HG03103 (cell line): ENCODE data around the gene PITPNM2.
A peak's percentile ranks its signal among the peaks of the same experiment; 100 is the strongest.
"Not testable (repeated sequence)": the region's sequence is repeated elsewhere in the genome, so short reads cannot be mapped to it uniquely, and the experiment has no call there.

Experiments
- ATAC-seq: cut with Tn5 transposase; IDR thresholded peaks from one replicate; pipeline ENCODE4 v1.9.1; 2021; ENCODE audit warnings: low read depth; ENCODE audit not compliant: unreplicated experiment

The PITPNM2 gene

DNA sequence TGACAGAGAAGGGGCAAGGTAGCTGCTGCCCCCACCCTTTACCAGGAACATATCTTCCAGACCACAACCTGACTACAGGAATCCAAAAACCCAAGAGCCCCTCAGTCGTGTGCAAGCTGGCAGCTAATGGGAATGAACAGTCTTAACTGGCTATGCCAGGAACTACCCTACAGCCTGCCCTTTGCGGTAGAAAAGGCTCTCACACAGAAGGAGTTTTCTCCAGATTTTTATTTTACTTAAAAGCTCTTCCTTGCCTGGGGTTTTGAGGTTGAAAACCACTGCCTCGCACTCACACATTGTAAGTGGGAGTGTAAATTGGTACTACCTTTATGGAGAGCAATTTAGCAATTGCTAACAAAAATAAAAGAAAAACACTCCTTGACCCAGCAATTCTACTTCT lies 28.3 kb downstream of the PITPNM2 start:
- ATAC-seq, result no peak

DNA sequence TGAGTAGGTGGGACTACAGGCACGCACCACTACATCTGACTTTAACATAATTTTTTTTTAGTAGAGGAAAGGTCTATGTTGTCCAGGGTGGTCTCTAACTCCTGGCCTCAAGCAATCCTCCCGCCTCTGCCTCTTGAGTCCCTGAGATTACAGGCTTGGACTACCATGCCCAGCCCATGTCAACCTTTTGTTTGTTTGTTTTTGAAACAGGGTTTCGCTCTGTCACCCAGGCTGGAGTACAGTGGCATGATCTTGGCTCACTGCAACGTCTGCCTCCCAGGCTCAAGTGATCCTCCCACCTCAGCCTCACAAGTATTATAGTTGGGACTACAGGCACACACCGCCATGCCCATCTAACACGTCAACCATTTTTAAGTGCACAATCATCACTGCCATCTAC lies 29.2 kb downstream of the PITPNM2 start:
- ATAC-seq, result no peak

DNA sequence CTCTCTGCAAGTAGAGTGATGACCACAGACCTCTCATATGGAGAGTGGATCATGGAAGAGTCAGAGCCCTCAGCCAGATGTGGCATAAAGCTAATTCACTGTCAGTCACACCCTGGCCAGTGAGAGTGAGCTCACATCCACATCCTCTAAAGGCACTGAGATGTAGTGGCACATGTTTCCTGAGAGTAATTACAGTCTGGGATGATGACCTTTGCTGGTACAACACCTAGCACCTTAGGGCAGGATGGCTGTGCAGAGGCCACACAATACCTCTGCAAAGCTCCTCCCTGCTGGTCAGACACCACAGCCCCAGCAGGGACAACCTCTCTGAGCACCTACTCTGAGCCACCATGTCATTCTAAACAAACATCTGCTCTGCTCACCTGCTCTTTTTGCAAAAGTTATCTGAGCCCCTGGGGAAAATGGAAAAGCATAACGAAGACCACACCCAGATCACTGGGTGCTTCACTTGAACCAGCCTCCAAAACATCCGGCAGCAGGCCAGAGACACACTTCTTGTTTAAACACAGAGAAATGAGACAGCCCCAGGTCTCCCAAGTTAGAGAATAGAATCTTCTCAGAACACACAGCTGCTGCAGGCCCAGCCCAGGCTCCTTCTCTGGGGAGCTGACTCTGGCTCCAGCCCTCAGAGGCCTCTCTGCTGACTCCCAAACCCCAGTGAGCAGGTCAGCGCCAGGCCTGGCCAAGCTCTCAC lies 30.3 kb downstream of the PITPNM2 start:
- ATAC-seq, result peak; percentile 14

DNA sequence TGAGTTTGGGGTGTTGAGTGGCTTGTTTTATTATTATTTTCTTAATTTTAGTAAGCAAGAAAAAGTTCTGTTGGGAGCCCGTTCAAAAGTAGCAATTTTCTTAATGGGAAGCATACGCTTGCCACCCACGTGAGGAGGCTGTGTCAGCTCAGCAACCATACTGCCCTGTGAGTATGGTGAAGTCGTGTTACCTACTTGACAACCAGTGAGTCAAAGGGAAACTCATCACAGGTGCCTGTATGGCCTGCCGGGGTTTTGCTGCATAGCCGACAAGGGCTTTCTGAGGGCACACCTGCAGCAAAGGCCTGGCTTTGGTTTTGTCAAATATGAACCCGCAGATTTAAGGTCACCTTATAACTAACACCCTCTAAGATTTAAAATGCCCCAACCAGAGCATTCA lies 31.1 kb downstream of the PITPNM2 start:
- ATAC-seq, result peak; percentile 83

DNA sequence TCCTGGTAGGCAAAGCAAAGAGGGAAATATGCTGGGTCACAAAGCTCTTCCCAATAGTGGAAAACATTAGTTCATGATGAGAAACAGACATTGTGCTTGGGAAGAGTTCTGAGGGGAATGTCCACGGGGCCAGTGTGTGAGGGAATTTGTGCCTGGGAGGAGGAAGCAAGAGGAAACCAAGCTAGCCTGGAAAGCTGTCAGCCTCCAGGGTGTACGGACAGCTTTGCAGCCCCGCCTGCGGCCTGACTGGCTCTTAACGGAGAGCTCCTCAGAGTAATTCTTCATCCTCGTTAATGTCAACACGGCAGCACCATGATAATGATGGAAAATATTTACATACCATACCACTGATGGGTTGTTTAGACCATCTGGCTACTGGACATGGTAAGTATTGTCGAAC lies 32.4 kb downstream of the PITPNM2 start:
- no peak for ATAC-seq

DNA sequence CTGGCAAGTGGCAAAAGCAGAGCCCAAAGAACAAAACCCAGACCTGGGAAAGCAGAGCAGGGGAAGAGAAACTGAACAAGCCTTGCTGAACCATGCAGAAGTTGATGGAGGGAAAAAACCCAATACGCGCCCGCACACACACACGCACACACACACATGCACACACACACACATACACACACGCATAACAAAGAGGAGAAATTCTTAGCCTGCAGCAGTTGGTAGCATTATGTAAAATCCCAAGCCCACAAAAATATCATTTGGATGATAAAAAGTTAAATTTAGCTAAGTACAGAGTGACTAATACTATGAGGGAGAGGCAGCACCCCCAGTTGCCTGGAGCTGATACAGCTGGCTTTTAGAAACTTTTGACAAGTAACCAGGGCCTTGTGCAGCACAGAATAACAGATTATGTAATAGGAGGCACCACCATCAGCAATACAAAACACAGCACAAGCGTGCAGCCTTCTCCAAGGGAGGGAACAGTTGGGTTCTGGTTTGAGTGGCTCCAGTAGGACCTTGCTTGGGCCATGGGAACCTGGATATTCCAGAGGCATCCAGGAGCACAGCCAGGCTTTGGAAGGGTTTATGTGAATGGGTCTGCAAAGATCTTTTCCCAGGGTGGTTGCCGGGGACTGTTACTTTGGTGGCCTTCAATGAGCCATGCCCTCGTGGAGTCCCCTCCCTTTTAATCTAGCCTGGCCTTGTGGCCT lies 35.3 kb downstream of the PITPNM2 start:
- ATAC-seq, result no peak

DNA sequence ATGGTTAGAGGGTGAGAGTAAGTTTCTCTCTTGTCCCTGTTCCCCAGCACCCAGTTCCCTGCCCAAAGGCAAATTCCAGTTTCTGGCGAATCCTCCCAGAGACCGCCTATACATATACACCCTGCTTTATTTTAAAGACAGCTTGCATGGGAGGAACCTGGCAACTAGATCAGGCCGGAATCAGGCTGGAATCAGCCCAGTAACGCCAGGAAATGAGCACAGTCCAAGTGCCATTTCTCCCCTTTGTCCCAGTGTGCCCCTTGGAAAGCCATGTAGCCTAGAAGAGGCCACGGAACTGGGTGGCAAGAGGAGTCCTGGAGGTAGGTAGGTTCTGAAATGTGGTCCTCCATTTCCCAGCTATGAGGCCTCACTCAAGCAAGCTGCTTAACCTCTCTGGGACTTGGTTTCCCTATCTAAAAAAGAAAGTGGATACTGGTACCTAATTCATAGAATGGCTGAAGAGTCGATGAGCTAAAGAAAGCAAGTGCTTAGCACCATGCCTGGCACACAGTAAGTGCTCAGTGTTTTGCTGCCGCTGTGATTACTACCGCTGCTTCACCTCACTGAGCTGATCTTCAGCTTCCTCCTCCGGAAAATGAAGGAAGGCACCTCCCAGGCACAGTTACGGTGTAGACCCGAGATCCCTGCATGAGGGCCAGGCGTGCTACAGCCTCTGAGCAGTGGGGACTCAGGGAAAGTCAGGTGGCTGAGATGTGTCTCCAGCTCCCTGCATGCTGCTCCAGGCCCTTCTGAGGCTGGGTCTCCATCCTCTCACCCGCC lies 36.4 kb downstream of the PITPNM2 start:
- ATAC-seq, result no peak

DNA sequence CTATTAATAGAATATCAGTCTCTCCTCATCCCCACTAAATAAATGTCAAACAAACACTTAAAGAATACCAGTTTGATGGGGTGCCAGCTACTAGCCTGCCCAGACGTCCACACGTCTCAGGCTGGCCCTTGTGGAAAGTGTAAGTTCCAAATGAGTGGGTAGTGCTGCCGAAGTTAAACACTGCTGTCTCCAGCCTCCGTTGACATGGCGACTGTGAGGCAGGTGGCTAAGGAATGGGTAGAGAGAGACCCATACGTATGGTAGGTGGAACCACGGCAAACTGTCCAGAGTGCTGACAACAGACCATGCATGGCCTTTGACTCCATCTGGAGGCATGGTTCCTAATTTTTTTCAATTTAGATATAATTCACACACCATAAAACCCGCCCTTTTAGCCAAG lies 37.9 kb downstream of the PITPNM2 start:
- ATAC-seq, result no peak

DNA sequence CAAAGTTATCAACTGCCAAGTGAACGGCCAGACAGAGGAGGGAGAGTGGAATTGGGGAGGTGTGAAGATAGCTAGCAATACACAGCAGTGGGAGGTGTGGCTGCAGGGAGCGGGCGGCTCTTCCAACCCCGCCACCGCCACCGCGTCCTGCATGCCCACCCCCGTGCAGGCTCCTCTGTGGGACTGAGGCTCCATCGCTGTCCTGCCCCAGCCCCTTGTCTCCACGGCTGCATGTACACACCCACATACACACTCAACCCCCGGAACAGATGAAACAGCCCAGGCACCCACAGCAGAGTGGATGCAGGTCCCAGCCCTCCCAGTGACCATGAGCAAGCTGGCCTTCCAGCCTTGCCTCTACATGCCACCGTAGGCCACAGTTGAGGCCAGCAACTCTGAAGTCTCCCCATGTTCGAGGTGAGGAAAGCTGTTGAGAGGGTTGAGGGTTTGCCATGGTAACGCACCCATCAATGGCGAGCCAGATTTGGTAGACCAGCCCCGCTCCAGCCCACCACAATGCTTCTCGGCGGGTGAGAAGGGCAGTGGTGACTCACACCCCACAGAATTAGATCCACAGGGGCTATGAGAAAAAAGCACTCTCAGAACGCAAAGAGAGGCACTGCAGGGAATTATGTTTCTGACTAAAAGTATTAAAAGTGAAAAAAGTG lies 39.3 kb downstream of the PITPNM2 start:
- no peak for ATAC-seq

DNA sequence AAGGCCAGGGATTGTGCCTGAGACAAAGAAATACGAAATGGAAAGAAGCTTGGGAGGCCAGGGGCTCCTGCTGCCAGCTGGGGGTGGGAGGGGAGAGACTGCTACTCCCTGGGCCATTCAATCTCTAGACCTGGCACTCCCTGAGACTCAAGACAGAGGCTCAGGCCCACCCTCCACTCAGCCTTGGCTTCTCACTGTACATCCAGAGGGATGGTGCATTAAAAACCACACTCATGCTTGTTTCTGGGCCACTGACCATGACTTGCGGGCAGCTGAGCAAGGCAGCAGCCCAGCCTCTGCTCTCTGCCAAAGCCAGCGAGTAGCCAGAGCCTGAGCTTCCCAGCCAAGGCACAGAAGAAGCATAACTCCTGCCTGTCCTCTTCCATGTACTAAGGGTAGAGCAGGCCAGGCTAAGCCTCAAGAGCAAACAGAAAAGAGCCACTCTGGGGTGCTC lies 41.5 kb downstream of the PITPNM2 start:
- ATAC-seq, result no peak

DNA sequence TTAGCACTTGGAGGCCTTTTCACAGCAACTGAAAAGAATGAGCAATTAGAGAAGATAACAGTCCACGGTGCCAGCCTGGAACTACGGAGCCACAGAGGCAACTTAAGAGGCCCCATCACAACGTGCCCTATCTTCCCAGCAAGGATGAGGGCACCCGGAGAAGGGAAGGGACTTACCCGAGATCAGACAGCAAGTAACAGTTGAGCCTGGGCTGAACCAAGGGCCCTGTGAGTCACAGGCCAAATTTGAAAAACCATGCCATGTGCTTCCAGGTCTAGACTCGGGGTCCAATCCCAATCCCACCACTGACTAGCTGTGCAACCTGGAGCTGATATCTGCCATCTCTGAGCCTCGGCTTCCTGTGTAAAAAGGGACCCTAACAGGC lies 42.2 kb downstream of the PITPNM2 start:
- no peak for ATAC-seq

DNA sequence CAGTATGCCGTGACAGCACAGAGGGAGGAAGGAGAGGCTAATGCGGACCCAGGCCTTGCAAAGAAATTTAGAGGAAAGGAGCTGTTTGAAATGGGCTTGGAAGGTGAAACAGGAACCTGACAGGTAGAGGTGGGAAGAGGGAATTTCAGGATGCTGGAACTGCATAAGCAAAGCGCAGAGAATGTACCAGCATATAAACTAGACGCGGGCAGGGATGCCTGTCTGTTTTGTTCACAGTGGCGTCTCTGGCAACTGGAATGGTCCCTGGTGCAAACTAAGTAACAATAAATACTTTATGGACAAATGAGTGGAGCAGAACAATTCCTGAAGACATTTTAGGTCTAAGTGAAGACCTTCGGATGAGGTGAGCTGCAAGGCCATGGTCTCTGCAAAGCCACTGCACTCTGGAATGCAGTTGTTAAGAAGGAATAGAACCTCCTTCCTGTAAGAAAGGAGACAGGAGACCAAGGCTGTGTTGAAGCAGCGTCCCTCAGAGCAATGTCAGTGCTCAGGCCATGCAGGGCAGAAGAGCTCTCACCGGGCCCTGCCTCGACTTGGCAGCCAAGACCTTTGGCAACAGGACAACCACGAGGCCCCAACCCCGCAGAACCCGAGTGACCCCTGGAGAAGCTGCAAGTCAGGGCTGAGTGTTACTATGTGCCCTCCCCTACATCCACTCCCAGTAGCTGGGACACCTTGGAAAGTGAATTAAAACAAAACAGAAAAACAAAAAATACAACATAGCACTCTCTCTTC lies 42.8 kb downstream of the PITPNM2 start:
- ATAC-seq, result no peak

DNA sequence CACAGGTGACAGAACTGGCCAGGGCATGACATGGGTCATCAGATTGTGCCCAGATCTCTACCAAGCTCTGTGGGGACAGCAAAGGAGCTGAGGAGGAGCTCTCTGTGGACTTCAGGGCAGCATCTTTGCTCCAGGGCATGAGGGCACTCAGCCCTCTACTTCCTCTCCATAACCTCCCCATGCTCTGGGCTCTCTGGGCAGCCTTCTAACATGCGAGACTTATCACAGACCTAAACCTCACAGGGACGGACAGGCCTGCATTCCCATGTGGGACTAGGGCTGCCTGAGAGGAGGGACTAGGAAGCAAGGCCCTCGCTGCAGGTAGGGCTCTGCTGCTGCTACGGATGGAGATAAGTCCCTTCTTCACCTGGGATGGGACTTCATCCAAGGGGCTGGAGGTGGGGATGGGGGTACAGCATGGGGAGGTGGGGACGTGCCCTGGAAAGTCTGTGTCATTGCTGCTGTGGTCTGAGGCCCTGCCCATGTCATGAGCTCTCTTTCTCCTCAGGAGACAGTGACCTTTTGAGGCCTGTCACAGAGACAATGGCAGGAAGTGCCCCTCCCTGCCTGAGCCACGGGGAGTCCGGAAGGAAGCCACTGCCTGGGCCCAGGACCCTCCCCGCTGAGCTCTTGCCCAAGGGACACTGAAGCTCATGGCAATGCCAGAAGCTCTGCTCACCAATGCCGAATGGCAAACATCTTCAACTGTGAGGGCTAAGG lies 44.1 kb downstream of the PITPNM2 start:
- no peak for ATAC-seq

DNA sequence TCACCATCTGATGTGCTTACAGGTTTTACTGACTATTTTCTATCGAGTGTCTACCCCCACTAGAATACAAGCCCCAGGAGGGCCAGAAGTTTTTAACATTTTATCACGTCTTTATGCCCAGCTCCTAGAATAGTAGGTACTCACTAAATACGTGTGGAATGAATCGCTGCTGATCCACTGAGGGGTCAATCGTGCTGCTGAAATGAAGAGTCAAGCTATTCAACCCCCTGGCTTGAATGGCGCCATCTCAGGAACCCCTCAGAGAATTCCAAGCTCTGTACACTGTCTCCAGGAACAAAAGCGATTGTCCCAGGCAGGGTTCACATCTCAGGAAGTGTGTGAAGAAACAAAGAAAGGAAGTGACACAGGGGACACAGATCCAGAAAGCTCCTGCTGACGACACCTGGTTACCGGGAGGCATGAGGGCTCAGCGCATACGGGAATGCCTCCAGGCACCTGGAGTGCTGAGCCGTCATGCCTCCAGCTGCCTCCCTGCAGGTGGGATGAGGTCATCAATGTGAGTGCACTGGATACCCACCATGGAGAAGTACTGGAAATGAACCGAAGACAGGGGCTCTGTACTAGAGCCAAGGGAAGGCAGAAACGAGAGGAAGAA lies 45.6 kb downstream of the PITPNM2 start:
- ATAC-seq, result no peak

DNA sequence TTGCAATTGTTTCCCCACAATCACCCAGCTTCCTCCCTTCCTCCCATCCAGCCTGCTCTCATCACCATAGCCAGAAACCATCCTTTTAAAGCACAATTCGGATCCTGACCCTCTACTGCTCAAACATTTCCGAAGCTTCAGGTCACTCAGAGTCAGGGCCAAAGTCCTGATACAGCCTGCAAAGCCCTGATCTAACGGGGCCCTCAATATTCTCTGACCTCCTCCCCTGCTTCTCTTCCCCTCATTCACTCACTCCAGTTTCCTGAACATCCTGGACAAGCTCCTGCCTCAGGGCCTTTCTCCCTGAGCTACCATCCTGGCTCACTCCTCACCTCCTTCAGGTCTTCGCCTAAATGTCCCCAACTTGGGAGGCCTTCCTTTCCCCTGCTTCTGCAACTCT lies 46.1 kb downstream of the PITPNM2 start:
- no peak for ATAC-seq

DNA sequence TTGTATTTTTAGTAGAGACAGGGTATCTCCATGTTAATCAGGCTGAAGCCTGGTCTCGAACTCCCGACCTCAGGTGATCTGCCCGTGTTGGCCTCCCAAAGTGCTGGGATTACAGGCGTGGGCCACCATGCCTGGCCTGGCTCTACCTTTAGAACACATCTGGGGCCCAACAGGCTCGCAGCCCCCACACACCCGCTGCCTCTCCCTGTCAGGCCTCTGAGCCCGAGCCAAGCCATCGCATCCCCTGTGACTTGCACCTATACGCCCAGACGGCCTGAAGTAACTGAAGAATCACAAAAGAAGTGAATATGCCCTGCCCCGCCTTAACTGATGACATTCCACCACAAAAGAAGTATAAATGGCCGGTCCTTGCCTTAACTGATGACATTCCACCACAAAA lies 46.8 kb downstream of the PITPNM2 start:
- not testable (repeated sequence) for ATAC-seq

DNA sequence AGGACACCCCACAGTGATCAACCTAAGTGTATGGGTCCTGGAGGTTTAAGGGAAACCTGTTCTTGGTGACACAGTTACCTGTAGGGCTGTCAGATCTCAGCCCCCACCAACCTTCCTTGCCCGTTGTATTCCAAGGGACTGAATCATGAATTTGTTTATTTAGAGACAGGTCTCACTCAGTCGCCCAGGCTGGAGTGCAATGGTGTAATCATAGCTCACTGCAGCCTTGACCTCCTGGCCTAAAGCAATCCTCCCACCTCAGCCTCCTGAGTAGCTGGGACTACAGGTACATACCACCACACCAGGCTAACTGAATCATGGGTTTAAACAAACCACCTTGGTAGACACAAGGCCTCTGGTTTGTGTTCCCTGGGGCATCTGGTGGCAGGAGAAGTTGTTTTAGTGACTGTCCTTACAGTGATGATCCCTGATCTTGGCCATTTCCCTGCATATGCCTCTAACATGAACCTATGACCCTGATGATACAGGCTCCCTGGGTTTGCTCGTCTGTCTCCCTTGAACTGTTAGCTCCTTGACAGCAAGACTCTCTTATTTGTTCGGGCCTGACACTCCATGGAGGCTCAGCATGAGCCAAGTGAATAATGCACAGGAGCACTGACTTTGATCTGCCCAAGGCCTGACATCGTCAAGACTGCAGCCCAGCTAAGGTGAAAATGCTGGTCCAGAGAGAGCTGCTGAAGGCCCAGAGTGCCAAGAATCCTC lies 47.9 kb downstream of the PITPNM2 start:
- no peak for ATAC-seq

DNA sequence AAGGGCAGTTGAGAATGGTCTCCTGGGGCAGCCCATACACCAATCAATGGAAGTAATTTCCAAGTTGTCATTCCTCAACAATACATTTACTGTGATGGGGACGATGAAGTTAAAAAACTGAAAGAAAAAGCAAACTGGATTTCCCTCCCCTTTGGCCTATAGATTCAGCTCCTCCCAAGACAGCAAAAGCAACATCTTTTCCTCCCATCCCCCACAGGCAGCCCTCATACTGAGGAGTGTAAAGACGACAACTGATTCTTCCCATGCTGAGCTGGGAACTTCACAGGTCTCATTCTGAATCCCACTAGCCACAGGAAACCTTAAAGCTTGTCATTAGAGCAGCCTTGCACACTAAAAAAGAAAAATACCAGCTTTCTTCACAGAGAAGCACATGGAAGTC lies 48.5 kb downstream of the PITPNM2 start:
- ATAC-seq, result no peak

DNA sequence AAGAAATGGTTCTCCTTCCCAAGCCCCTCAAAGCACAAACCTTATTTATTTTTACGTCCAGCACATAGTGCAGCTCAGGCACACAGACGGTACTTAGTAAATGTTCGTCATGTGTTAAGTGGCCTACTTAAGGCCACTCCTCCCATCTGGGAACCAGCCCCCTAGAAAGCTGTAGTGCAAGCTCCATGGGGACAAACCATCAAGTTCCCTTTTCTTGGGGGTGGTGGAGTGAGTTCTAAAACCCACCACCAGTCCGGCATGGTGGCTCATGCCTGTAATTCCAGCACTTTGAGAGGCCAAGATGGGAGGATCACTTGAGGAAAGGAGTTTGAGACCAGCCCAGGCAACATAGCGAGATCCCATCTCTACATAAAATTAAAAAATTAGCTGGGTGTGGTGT lies 49.4 kb downstream of the PITPNM2 start:
- ATAC-seq, result no peak
